ENCODE results near the gene GJC1.

GJC1 gene

GRCh38 chr17:44777394-44778348, 52.4 kb downstream of the GJC1 start:
- no peak for DNase-seq (ENCODE audit: low read depth in 2 of 2)

- DNase-seq (ENCODE audit: low read depth in 2 of 2) = no peak
These were observed 53.3 kb downstream of the GJC1 start for GRCh38 chr17:44776628-44777393.

- no peak for DNase-seq (ENCODE audit: low read depth in 2 of 2)
These were observed 54.1 kb downstream of the GJC1 start for GRCh38 chr17:44775838-44776621.

GRCh38 chr17:44775136-44775837, 54.8 kb downstream of the GJC1 start:
- DNase-seq (ENCODE audit: low read depth in 2 of 2) = peak; percentile 89 to 91

GRCh38 chr17:44774271-44775135, 55.6 kb downstream of the GJC1 start:
- DNase-seq (ENCODE audit: low read depth in 2 of 2) = peak; percentile 31 to 35

GRCh38 chr17:44773140-44773539, 56.9 kb downstream of the GJC1 start:
- DNase-seq (ENCODE audit: low read depth in 2 of 2) = no peak

- DNase-seq (ENCODE audit: low read depth in 2 of 2) = no peak
These were observed 57.6 kb downstream of the GJC1 start for GRCh38 chr17:44772308-44773045.

GRCh38 chr17:44770166-44770925, 59.7 kb downstream of the GJC1 start:
- DNase-seq (ENCODE audit: low read depth in 2 of 2) = no peak

- DNase-seq (ENCODE audit: low read depth in 2 of 2) = no peak
These were observed 60.4 kb downstream of the GJC1 start for GRCh38 chr17:44769647-44770084.

- no peak for DNase-seq (ENCODE audit: low read depth in 2 of 2)
These were observed 60.9 kb downstream of the GJC1 start for GRCh38 chr17:44769230-44769629.

GRCh38 chr17:44768505-44769142, 61.5 kb downstream of the GJC1 start:
- no peak for DNase-seq (ENCODE audit: low read depth in 2 of 2)

GRCh38 chr17:44767493-44767892, 62.6 kb downstream of the GJC1 start:
- no peak for DNase-seq (ENCODE audit: low read depth in 2 of 2)

- DNase-seq (ENCODE audit: low read depth in 2 of 2) = no peak
These were observed 63.6 kb downstream of the GJC1 start for GRCh38 chr17:44766409-44767038.

GRCh38 chr17:44765965-44766364, 64.1 kb downstream of the GJC1 start:
- DNase-seq (ENCODE audit: low read depth in 2 of 2) = no peak

- DNase-seq (ENCODE audit: low read depth in 2 of 2) = no peak
These were observed 66.9 kb downstream of the GJC1 start for GRCh38 chr17:44763170-44763569.

- no peak for DNase-seq (ENCODE audit: low read depth in 2 of 2)
These were observed 67.9 kb downstream of the GJC1 start for GRCh38 chr17:44761932-44762810.
